Liver (tissue), 3 donors: ENCODE measurements around the gene IMPDH2.

Experiments used
- ATF3 ChIP-seq: IDR thresholded peaks from 2 replicates; pipeline ENCODE4 v1.6.1; 2016; ENCODE audit warnings: antibody characterized with exemption
- CTCF ChIP-seq: fragments of 150-350 bp; IDR thresholded peaks from 2 replicates; pipeline ENCODE4 v1.5.1; 2017; ENCODE audit warnings: improper control_type of control experiment, low read depth, low read length; ENCODE audit not compliant: missing input control
- HNF4G ChIP-seq: IDR thresholded peaks from 2 replicates; pipeline ENCODE4 v1.6.1; 2016; ENCODE audit warnings: antibody characterized with exemption
- RXRA ChIP-seq, 2 donors: IDR thresholded peaks; 2 replicates each; pipeline ENCODE4 v1.6.1; 2017 to 2018; ENCODE audit warnings: antibody characterized with exemption in 2 of 2, mild to moderate bottlenecking in 1 of 2
- SP1 ChIP-seq: IDR thresholded peaks from 2 replicates; pipeline ENCODE4 v1.6.1; 2018; ENCODE audit warnings: antibody characterized with exemption, mild to moderate bottlenecking
- TAF1 ChIP-seq: conservative IDR thresholded peaks from 2 replicates; pipeline ENCODE4 v1.6.1; 2016; ENCODE audit warnings: antibody characterized with exemption, mild to moderate bottlenecking
- TF ChIP-seq, protein P1 (sequence below): IDR thresholded peaks from 2 replicates; pipeline ENCODE4 v1.6.1; 2016; ENCODE audit warnings: antibody characterized with exemption, mild to moderate bottlenecking
- donor health status: healthy.
- donor health status: healthy.

DNA sequence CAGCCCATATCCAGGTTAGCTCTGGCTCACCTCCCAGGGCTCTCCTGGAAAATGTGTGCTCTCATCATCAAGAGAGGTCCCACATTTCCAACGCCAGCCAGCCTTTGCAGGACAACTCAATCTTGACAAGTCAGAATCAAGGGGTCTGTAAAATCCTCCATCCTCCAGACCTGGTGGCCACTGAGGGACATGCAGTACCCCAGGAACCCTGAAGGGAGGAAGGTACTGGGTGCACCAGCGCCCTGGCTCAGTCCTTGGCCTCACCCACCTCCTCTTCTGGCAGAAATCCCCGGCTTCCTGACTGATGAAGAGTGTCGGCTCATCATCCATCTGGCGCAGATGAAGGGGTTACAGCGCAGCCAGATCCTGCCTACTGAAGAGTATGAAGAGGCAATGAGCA, 28.0 kb downstream of the IMPDH2 start:
- TF ChIP-seq ATF3 (no peak), TAF1 (no peak), CTCF (no peak), HNF4G (no peak), SP1 (no peak), RXRA (IDR thresholded peaks at IDR 0.05) (no peak)
- TF ChIP-seq, protein P1, sequence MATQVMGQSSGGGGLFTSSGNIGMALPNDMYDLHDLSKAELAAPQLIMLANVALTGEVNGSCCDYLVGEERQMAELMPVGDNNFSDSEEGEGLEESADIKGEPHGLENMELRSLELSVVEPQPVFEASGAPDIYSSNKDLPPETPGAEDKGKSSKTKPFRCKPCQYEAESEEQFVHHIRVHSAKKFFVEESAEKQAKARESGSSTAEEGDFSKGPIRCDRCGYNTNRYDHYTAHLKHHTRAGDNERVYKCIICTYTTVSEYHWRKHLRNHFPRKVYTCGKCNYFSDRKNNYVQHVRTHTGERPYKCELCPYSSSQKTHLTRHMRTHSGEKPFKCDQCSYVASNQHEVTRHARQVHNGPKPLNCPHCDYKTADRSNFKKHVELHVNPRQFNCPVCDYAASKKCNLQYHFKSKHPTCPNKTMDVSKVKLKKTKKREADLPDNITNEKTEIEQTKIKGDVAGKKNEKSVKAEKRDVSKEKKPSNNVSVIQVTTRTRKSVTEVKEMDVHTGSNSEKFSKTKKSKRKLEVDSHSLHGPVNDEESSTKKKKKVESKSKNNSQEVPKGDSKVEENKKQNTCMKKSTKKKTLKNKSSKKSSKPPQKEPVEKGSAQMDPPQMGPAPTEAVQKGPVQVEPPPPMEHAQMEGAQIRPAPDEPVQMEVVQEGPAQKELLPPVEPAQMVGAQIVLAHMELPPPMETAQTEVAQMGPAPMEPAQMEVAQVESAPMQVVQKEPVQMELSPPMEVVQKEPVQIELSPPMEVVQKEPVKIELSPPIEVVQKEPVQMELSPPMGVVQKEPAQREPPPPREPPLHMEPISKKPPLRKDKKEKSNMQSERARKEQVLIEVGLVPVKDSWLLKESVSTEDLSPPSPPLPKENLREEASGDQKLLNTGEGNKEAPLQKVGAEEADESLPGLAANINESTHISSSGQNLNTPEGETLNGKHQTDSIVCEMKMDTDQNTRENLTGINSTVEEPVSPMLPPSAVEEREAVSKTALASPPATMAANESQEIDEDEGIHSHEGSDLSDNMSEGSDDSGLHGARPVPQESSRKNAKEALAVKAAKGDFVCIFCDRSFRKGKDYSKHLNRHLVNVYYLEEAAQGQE, result no peak
